ENCODE results near the gene CD63. TPM values are rescaled to one million over a fixed set of nuclear protein-coding genes. Genes with fewer than 3 reads are reported as not detected.

CD63 gene
- total RNA-seq, 4 donors from 2014 or later = 427 to 723 (median 581) TPM

GRCh38 chr12:55742719-55743405, 14.1 kb upstream of the CD63 start, which contains the start of gene GDF11:
TSS of gene GDF11 (plus strand) at chr12:55743122. CDS start at chr12:55743317, 195 bp downstream.
- H3K9me3 ChIP-seq = no peaks in the 10 kb centered on the region
- WGBS, 2 donors (ENCODE audit: low coverage in 1 of 2) = 1 to 6% methylated on average over 3 to 15 of the region's 53 CpGs
- peak within 1 kb of the TSS; percentile 39 to 63 (median 49) for H3K4me3 ChIP-seq
- DNase-seq = peak; percentile 81
- H3K4me1 ChIP-seq = peaks cover 15 to 41% (median 30%) of the 10 kb centered on the region in 4 donors
- in situ Hi-C loops (cut with MboI; ENCODE audit: low pct_ligation_motif_present in 1 of 4, low pct_unique_long_range_greater_than_20kb in 1 of 4, low sequenced_read_pairs in 3 of 4) = loop anchor here in 1 of 4 donors (10.0 kb wide), 1 partner anchor 192 kb away; the partner anchor contains the start of gene DGKA
- peak within 1 kb of the TSS; percentile 64 to 86 (median 84) for H3K27ac ChIP-seq
- TF ChIP-seq EP300 (IDR thresholded peaks at IDR 0.05; ENCODE audit: low read depth) = no peak
- TF ChIP-seq POLR2A (IDR thresholded peaks at IDR 0.05) = peak; percentile 56
- TF ChIP-seq CTCF (IDR thresholded peaks at IDR 0.05) = no peak
- peak; percentile 50 to 87 (median 66) for TF ChIP-seq POLR2AphosphoS5 (IDR thresholded peaks at IDR 0.05)
- H3K36me3 ChIP-seq = no peaks in the 10 kb centered on the region
- peaks cover 21% of the 10 kb centered on the region for H3K27me3 ChIP-seq
- intact Hi-C loops (cut with DNase I; ENCODE audit: low total_unique reads) = loop anchor here (10.0 kb wide), 2 partner anchors 52 to 82 kb away; partner anchors contain the start of gene DNAJC14

- Histone ChIP-seq H3K36me3 (no peaks in the 10 kb centered on the region), H3K4me1 (peaks cover 21 to 48% (median 38%) of the 10 kb centered on the region in 4 donors), H3K9me3 (no peaks in the 10 kb centered on the region), H3K27me3 (peaks cover 21% of the 10 kb centered on the region), H3K4me3 (peak overlapping the region in 1 of 4 donors; percentile 63), H3K27ac (peak overlapping the region; percentile 53 to 86 (median 74))
- no peak for DNase-seq
- no peak for TF ChIP-seq POLR2A (IDR thresholded peaks at IDR 0.05)
- no peak for TF ChIP-seq CTCF (IDR thresholded peaks at IDR 0.05)
- no peak for TF ChIP-seq POLR2AphosphoS5 (IDR thresholded peaks at IDR 0.05)
- intact Hi-C loops (cut with DNase I; ENCODE audit: low total_unique reads) (loop anchor here (10.0 kb wide), 2 partner anchors 53 to 83 kb away; partner anchors contain the start of gene DNAJC14), in situ Hi-C loops (cut with MboI; ENCODE audit: low pct_ligation_motif_present in 1 of 4, low pct_unique_long_range_greater_than_20kb in 1 of 4, low sequenced_read_pairs in 3 of 4) (loop anchor here in 1 of 4 donors (10.0 kb wide), 1 partner anchor 193 kb away; the partner anchor contains the start of gene DGKA)
- WGBS, 2 donors (ENCODE audit: low coverage in 1 of 2) = 23 to 38% methylated on average over 1 to 3 of the region's 3 CpGs
Measured at GRCh38 chr12:55741931-55742680, 13.3 kb upstream of the CD63 start.

- Histone ChIP-seq H3K4me1 (peaks cover 7 to 32% (median 27%) of the 10 kb centered on the region in 4 donors), H3K27me3 (peaks cover 11% of the 10 kb centered on the region), H3K9me3 (no peaks in the 10 kb centered on the region), H3K36me3 (no peaks in the 10 kb centered on the region), H3K27ac (peak overlapping the region in 2 of 4 donors; percentile 72 to 91), H3K4me3 (peak overlapping the region in 1 of 4 donors; percentile 34)
- in situ Hi-C loops (cut with MboI; ENCODE audit: low pct_ligation_motif_present in 1 of 4, low pct_unique_long_range_greater_than_20kb in 1 of 4, low sequenced_read_pairs in 3 of 4) = loop anchor here in 2 of 4 donors (10.0 kb wide), 2 partner anchors 76 to 196 kb away; partner anchors contain the start of genes DGKA (in 1 of the 2), ORMDL2 (in 1 of the 2) and SARNP (in 1 of the 2)
- 66 to 70% methylated on average over 2 of the region's 2 CpGs for WGBS, 2 donors (ENCODE audit: low coverage in 1 of 2)
- intact Hi-C loops (cut with DNase I; ENCODE audit: low total_unique reads) = loop anchor here (2.0 kb wide), 1 partner anchor 202 kb away; no protein-coding TSS in a partner anchor
- TF ChIP-seq EP300 (IDR thresholded peaks at IDR 0.05; ENCODE audit: low read depth) = no peak
- DNase-seq = no peak
Measured at GRCh38 chr12:55739025-55739378, 10.2 kb upstream of the CD63 start.

- DNase-seq = peak; percentile 84
- in situ Hi-C loops (cut with MboI; ENCODE audit: low pct_ligation_motif_present in 1 of 4, low pct_unique_long_range_greater_than_20kb in 1 of 4, low sequenced_read_pairs in 3 of 4) (loop anchor here in 2 of 4 donors (10.0 kb wide), 2 partner anchors 76 to 196 kb away; partner anchors contain the start of genes DGKA (in 1 of the 2), ORMDL2 (in 1 of the 2) and SARNP (in 1 of the 2)), intact Hi-C loops (cut with DNase I; ENCODE audit: low total_unique reads) (loop anchor here (2.0 kb wide), 1 partner anchor 202 kb away; no protein-coding TSS in a partner anchor)
- peaks cover 7 to 26% (median 22%) of the 10 kb centered on the region in 4 donors for H3K4me1 ChIP-seq
- H3K36me3 ChIP-seq = no peaks in the 10 kb centered on the region
- peaks cover 7% of the 10 kb centered on the region for H3K27me3 ChIP-seq
- TF ChIP-seq EP300 (IDR thresholded peaks at IDR 0.05; ENCODE audit: low read depth) (no peak), CTCF (IDR thresholded peaks at IDR 0.05) (peak; percentile 85 to 98 (median 87))
- H3K4me3 ChIP-seq = peak overlapping the region; percentile 34 to 62 (median 40)
- H3K9me3 ChIP-seq = no peaks in the 10 kb centered on the region
- peak overlapping the region; percentile 72 to 91 (median 83) for H3K27ac ChIP-seq
- 0 to 1% methylated on average over 7 to 14 of the region's 14 CpGs for WGBS, 2 donors (ENCODE audit: low coverage in 1 of 2)
Measured at GRCh38 chr12:55738123-55739024, 9.6 kb upstream of the CD63 start.

Data from transverse colon (tissue), 4 donors.